Panc1 (cell line): ENCODE data around the gene DENND5B.

Source experiments
- CTCF ChIP-seq: fragments of 450-650 bp; IDR thresholded peaks from 2 replicates; pipeline ENCODE4 v1.5.1; 2017; ENCODE audit warnings: mild to moderate bottlenecking
- POLR2AphosphoS5 ChIP-seq: IDR thresholded peaks from 2 replicates; pipeline ENCODE4 v1.6.1; 2012; ENCODE audit warnings: mild to moderate bottlenecking, low read depth, low read length, moderate library complexity
- REST ChIP-seq, 2 experiments: IDR thresholded peaks; 2 replicates each; pipeline ENCODE4 v1.6.1; 2011 to 2012; ENCODE audit warnings: low read depth in 2 of 2, control low read depth in 1 of 2, low read length in 1 of 2, mild to moderate bottlenecking in 1 of 2, moderate library complexity in 1 of 2; ENCODE audit not compliant: insufficient read depth in 1 of 2
- SIN3A ChIP-seq: IDR thresholded peaks from 2 replicates; pipeline ENCODE4 v1.6.1; 2012; ENCODE audit warnings: low read depth, mild to moderate bottlenecking, low read length, moderate library complexity, borderline replicate concordance; ENCODE audit not compliant: insufficient read depth
- TCF7L2 ChIP-seq: IDR thresholded peaks from 2 replicates; pipeline ENCODE4 v1.6.1; 2011; ENCODE audit warnings: mild to moderate bottlenecking, low read depth, low read length, inconsistent platforms

- TF ChIP-seq CTCF (no peak), SIN3A (no peak), POLR2AphosphoS5 (no peak), REST (IDR thresholded peaks at IDR 0.05; ENCODE audit: insufficient read depth in 1 of 2, low read depth in 2 of 2, low read length in 1 of 2) (no peak), TCF7L2 (no peak)
Measured at GRCh38 chr12:31633464-31633863, 42.5 kb upstream of the DENND5B start.
